HS-5 (cell line): ENCODE results near the gene AFF4.

ENCODE experiments used
- DNase-seq: peaks from one replicate; pipeline ENCODE4 v3.0.0-alpha.2; 2012; ENCODE audit warnings: low read depth

Gene AFF4

GRCh38 chr5:132825834-132826391 is 137.5 kb downstream of the AFF4 start:
- no peak for DNase-seq
